WTC11 (cell line): ENCODE data around the gene WNT3A.

Source experiments
- CBFB ChIP-seq: sonication (generic); formaldehyde crosslinking; IDR thresholded peaks from 2 replicates; pipeline ENCODE4 v1.8.1; 2022; ENCODE audit warnings: mild to moderate bottlenecking, low read depth, missing genetic modification reagents
- CTCF ChIP-seq: fragments of 200-600 bp; IDR thresholded peaks from 2 replicates; pipeline ENCODE4 v1.8.0; 2022; ENCODE audit warnings: antibody characterized with exemption
- ESRRA ChIP-seq: sonication (generic); formaldehyde crosslinking; IDR thresholded peaks from 2 replicates; pipeline ENCODE4 v1.8.1; 2022; ENCODE audit warnings: mild to moderate bottlenecking, missing genetic modification reagents, borderline replicate concordance
- IRF1 ChIP-seq: sonication (generic); formaldehyde crosslinking; IDR thresholded peaks from 2 replicates; pipeline ENCODE4 v1.8.0; 2023; ENCODE audit warnings: missing genetic modification reagents
- NFE2L1 ChIP-seq: sonication (generic); formaldehyde crosslinking; IDR thresholded peaks from 2 replicates; pipeline ENCODE4 v1.8.1; 2023; ENCODE audit warnings: missing genetic modification reagents
- RELA ChIP-seq: sonication (generic); formaldehyde crosslinking; IDR thresholded peaks from 2 replicates; pipeline ENCODE4 v1.8.1; 2022; ENCODE audit warnings: missing genetic modification reagents, mild to moderate bottlenecking, borderline replicate concordance
- SMAD3 ChIP-seq: sonication (generic); formaldehyde crosslinking; IDR thresholded peaks from 2 replicates; pipeline ENCODE4 v1.8.0; 2022; ENCODE audit warnings: missing genetic modification reagents, mild to moderate bottlenecking, borderline replicate concordance
- TEAD1 ChIP-seq: sonication (generic); formaldehyde crosslinking; IDR thresholded peaks from 2 replicates; pipeline ENCODE4 v1.8.0; 2022; ENCODE audit warnings: mild to moderate bottlenecking, missing genetic modification reagents
- ZNF416 ChIP-seq: fragments of 250-450 bp; sonication (Bioruptor Pico); IDR thresholded peaks from 2 replicates; pipeline ENCODE4 v1.9.0; 2021; ENCODE audit warnings: mild to moderate bottlenecking, inconsistent platforms
- TF ChIP-seq, protein P1 (sequence below): sonication (generic); formaldehyde crosslinking; IDR thresholded peaks from 2 replicates; pipeline ENCODE4 v1.8.1; 2023; ENCODE audit warnings: mild to moderate bottlenecking, missing genetic modification reagents

- no peak for TF ChIP-seq NFE2L1 (CRISPR knock-in tag)
- no peak for TF ChIP-seq CTCF
- no peak for TF ChIP-seq CBFB
- no peak for TF ChIP-seq TEAD1 (CRISPR knock-in tag)
- TF ChIP-seq, protein P1, sequence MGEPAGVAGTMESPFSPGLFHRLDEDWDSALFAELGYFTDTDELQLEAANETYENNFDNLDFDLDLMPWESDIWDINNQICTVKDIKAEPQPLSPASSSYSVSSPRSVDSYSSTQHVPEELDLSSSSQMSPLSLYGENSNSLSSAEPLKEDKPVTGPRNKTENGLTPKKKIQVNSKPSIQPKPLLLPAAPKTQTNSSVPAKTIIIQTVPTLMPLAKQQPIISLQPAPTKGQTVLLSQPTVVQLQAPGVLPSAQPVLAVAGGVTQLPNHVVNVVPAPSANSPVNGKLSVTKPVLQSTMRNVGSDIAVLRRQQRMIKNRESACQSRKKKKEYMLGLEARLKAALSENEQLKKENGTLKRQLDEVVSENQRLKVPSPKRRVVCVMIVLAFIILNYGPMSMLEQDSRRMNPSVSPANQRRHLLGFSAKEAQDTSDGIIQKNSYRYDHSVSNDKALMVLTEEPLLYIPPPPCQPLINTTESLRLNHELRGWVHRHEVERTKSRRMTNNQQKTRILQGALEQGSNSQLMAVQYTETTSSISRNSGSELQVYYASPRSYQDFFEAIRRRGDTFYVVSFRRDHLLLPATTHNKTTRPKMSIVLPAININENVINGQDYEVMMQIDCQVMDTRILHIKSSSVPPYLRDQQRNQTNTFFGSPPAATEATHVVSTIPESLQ (CRISPR knock-in tag) = no peak
- TF ChIP-seq RELA (CRISPR knock-in tag) = no peak
- TF ChIP-seq SMAD3 (CRISPR knock-in tag) = no peak
- TF ChIP-seq IRF1 (CRISPR knock-in tag) = no peak
- no peak for TF ChIP-seq ESRRA
- TF ChIP-seq ZNF416 (CRISPR knock-in tag) = no peak
These were observed 10.4 kb upstream of the WNT3A start for GRCh38 chr1:227996187-227996950.
